ENCODE results near the gene MRNIP.

MRNIP gene

GRCh38 chr5:179887802-179888201, 29.2 kb upstream of the MRNIP start:
- Histone ChIP-seq H3K36me3 (ENCODE audit: control insufficient read depth in 1 of 2, insufficient read depth in 2 of 2, low read length in 2 of 2) (peaks cover 72 to 89% of the 10 kb centered on the region in 2 donors), H3K9me3 (ENCODE audit: control insufficient read depth in 1 of 2, low read length in 2 of 2) (peaks cover 8 to 10% of the 10 kb centered on the region in 2 donors), H3K9ac (ENCODE audit: low read depth in 1 of 2, low read length in 2 of 2) (no peak overlapping the region), H3K27ac (ENCODE audit: low read depth, low read length) (no peak overlapping the region), H3K4me3 (ENCODE audit: low read depth in 1 of 2, low read length in 2 of 2) (no peak overlapping the region), H3K4me1 (ENCODE audit: control insufficient read depth in 1 of 2, insufficient read depth in 2 of 2, low read length in 2 of 2) (no peaks in the 10 kb centered on the region), H3K27me3 (ENCODE audit: control insufficient read depth in 1 of 2, insufficient read depth in 2 of 2, low read length in 2 of 2) (no peaks in the 10 kb centered on the region)

GRCh38 chr5:179887095-179887494, 28.5 kb upstream of the MRNIP start:
- Histone ChIP-seq H3K4me1 (ENCODE audit: control insufficient read depth in 1 of 2, insufficient read depth in 2 of 2, low read length in 2 of 2) (no peaks in the 10 kb centered on the region), H3K27ac (ENCODE audit: low read depth, low read length) (no peak overlapping the region), H3K36me3 (ENCODE audit: control insufficient read depth in 1 of 2, insufficient read depth in 2 of 2, low read length in 2 of 2) (peaks cover 69 to 88% of the 10 kb centered on the region in 2 donors), H3K9ac (ENCODE audit: low read depth in 1 of 2, low read length in 2 of 2) (no peak overlapping the region), H3K27me3 (ENCODE audit: control insufficient read depth in 1 of 2, insufficient read depth in 2 of 2, low read length in 2 of 2) (no peaks in the 10 kb centered on the region), H3K4me3 (ENCODE audit: low read depth in 1 of 2, low read length in 2 of 2) (no peak overlapping the region), H3K9me3 (ENCODE audit: control insufficient read depth in 1 of 2, low read length in 2 of 2) (peaks cover 12 to 14% of the 10 kb centered on the region in 2 donors)

- Histone ChIP-seq H3K4me1 (ENCODE audit: control insufficient read depth in 1 of 2, insufficient read depth in 2 of 2, low read length in 2 of 2) (no peaks in the 10 kb centered on the region), H3K9ac (ENCODE audit: low read depth in 1 of 2, low read length in 2 of 2) (no peak overlapping the region), H3K36me3 (ENCODE audit: control insufficient read depth in 1 of 2, insufficient read depth in 2 of 2, low read length in 2 of 2) (peaks cover 62 to 82% of the 10 kb centered on the region in 2 donors), H3K9me3 (ENCODE audit: control insufficient read depth in 1 of 2, low read length in 2 of 2) (peaks cover 12 to 14% of the 10 kb centered on the region in 2 donors), H3K27me3 (ENCODE audit: control insufficient read depth in 1 of 2, insufficient read depth in 2 of 2, low read length in 2 of 2) (no peaks in the 10 kb centered on the region), H3K27ac (ENCODE audit: low read depth, low read length) (no peak overlapping the region), H3K4me3 (ENCODE audit: low read depth in 1 of 2, low read length in 2 of 2) (no peak overlapping the region)
These were observed 27.7 kb upstream of the MRNIP start for GRCh38 chr5:179886190-179886911.

- Histone ChIP-seq H3K4me3 (ENCODE audit: low read depth in 1 of 2, low read length in 2 of 2) (no peak overlapping the region), H3K27ac (ENCODE audit: low read depth, low read length) (no peak overlapping the region), H3K4me1 (ENCODE audit: control insufficient read depth in 1 of 2, insufficient read depth in 2 of 2, low read length in 2 of 2) (no peaks in the 10 kb centered on the region), H3K9me3 (ENCODE audit: control insufficient read depth in 1 of 2, low read length in 2 of 2) (peaks cover 12 to 14% of the 10 kb centered on the region in 2 donors), H3K9ac (ENCODE audit: low read depth in 1 of 2, low read length in 2 of 2) (no peak overlapping the region), H3K36me3 (ENCODE audit: control insufficient read depth in 1 of 2, insufficient read depth in 2 of 2, low read length in 2 of 2) (peaks cover 55 to 82% of the 10 kb centered on the region in 2 donors), H3K27me3 (ENCODE audit: control insufficient read depth in 1 of 2, insufficient read depth in 2 of 2, low read length in 2 of 2) (no peaks in the 10 kb centered on the region)
These were observed 27.0 kb upstream of the MRNIP start for GRCh38 chr5:179885491-179886090.

- no peaks in the 10 kb centered on the region for H3K4me1 ChIP-seq (ENCODE audit: control insufficient read depth in 1 of 2, insufficient read depth in 2 of 2, low read length in 2 of 2)
- H3K27me3 ChIP-seq (ENCODE audit: control insufficient read depth in 1 of 2, insufficient read depth in 2 of 2, low read length in 2 of 2), result no peaks in the 10 kb centered on the region
- H3K9me3 ChIP-seq (ENCODE audit: control insufficient read depth in 1 of 2, low read length in 2 of 2), result peaks cover 12 to 14% of the 10 kb centered on the region in 2 donors
- H3K27ac ChIP-seq (ENCODE audit: low read depth, low read length), result no peak overlapping the region
- no peak overlapping the region for H3K9ac ChIP-seq (ENCODE audit: low read depth in 1 of 2, low read length in 2 of 2)
- H3K4me3 ChIP-seq (ENCODE audit: low read depth in 1 of 2, low read length in 2 of 2), result no peak overlapping the region
- peaks cover 57 to 81% of the 10 kb centered on the region in 2 donors for H3K36me3 ChIP-seq (ENCODE audit: control insufficient read depth in 1 of 2, insufficient read depth in 2 of 2, low read length in 2 of 2)
These were observed 24.5 kb upstream of the MRNIP start for GRCh38 chr5:179883163-179883562.

GRCh38 chr5:179882338-179882737, 23.7 kb upstream of the MRNIP start:
- Histone ChIP-seq H3K27me3 (ENCODE audit: control insufficient read depth in 1 of 2, insufficient read depth in 2 of 2, low read length in 2 of 2) (no peaks in the 10 kb centered on the region), H3K27ac (ENCODE audit: low read depth, low read length) (no peak overlapping the region), H3K36me3 (ENCODE audit: control insufficient read depth in 1 of 2, insufficient read depth in 2 of 2, low read length in 2 of 2) (peaks cover 53 to 79% of the 10 kb centered on the region in 2 donors), H3K4me3 (ENCODE audit: low read depth in 1 of 2, low read length in 2 of 2) (no peak overlapping the region), H3K4me1 (ENCODE audit: control insufficient read depth in 1 of 2, insufficient read depth in 2 of 2, low read length in 2 of 2) (no peaks in the 10 kb centered on the region), H3K9ac (ENCODE audit: low read depth in 1 of 2, low read length in 2 of 2) (no peak overlapping the region), H3K9me3 (ENCODE audit: control insufficient read depth in 1 of 2, low read length in 2 of 2) (peaks cover 12 to 14% of the 10 kb centered on the region in 2 donors)

GRCh38 chr5:179880848-179881590, 22.4 kb upstream of the MRNIP start:
- no peaks in the 10 kb centered on the region for H3K27me3 ChIP-seq (ENCODE audit: control insufficient read depth in 1 of 2, insufficient read depth in 2 of 2, low read length in 2 of 2)
- H3K27ac ChIP-seq (ENCODE audit: low read depth, low read length), result no peak overlapping the region
- H3K9me3 ChIP-seq (ENCODE audit: control insufficient read depth in 1 of 2, low read length in 2 of 2), result peaks cover 12 to 14% of the 10 kb centered on the region in 2 donors
- no peak overlapping the region for H3K4me3 ChIP-seq (ENCODE audit: low read depth in 1 of 2, low read length in 2 of 2)
- H3K36me3 ChIP-seq (ENCODE audit: control insufficient read depth in 1 of 2, insufficient read depth in 2 of 2, low read length in 2 of 2), result peaks cover 51 to 76% of the 10 kb centered on the region in 2 donors
- no peaks in the 10 kb centered on the region for H3K4me1 ChIP-seq (ENCODE audit: control insufficient read depth in 1 of 2, insufficient read depth in 2 of 2, low read length in 2 of 2)
- H3K9ac ChIP-seq (ENCODE audit: low read depth in 1 of 2, low read length in 2 of 2), result no peak overlapping the region

- H3K27ac ChIP-seq (ENCODE audit: low read depth, low read length), result no peak overlapping the region
- H3K4me3 ChIP-seq (ENCODE audit: low read depth in 1 of 2, low read length in 2 of 2), result no peak overlapping the region
- no peak overlapping the region for H3K9ac ChIP-seq (ENCODE audit: low read depth in 1 of 2, low read length in 2 of 2)
- H3K27me3 ChIP-seq (ENCODE audit: control insufficient read depth in 1 of 2, insufficient read depth in 2 of 2, low read length in 2 of 2), result no peaks in the 10 kb centered on the region
- H3K4me1 ChIP-seq (ENCODE audit: control insufficient read depth in 1 of 2, insufficient read depth in 2 of 2, low read length in 2 of 2), result no peaks in the 10 kb centered on the region
- peaks cover 12 to 14% of the 10 kb centered on the region in 2 donors for H3K9me3 ChIP-seq (ENCODE audit: control insufficient read depth in 1 of 2, low read length in 2 of 2)
- peaks cover 50 to 77% of the 10 kb centered on the region in 2 donors for H3K36me3 ChIP-seq (ENCODE audit: control insufficient read depth in 1 of 2, insufficient read depth in 2 of 2, low read length in 2 of 2)
These were observed 21.5 kb upstream of the MRNIP start for GRCh38 chr5:179880066-179880650.

GRCh38 chr5:179879690-179880010, 21.0 kb upstream of the MRNIP start:
- Histone ChIP-seq H3K27me3 (ENCODE audit: control insufficient read depth in 1 of 2, insufficient read depth in 2 of 2, low read length in 2 of 2) (no peaks in the 10 kb centered on the region), H3K9me3 (ENCODE audit: control insufficient read depth in 1 of 2, low read length in 2 of 2) (peaks cover 12 to 14% of the 10 kb centered on the region in 2 donors), H3K36me3 (ENCODE audit: control insufficient read depth in 1 of 2, insufficient read depth in 2 of 2, low read length in 2 of 2) (peaks cover 49 to 78% of the 10 kb centered on the region in 2 donors), H3K9ac (ENCODE audit: low read depth in 1 of 2, low read length in 2 of 2) (no peak overlapping the region), H3K27ac (ENCODE audit: low read depth, low read length) (no peak overlapping the region), H3K4me3 (ENCODE audit: low read depth in 1 of 2, low read length in 2 of 2) (no peak overlapping the region), H3K4me1 (ENCODE audit: control insufficient read depth in 1 of 2, insufficient read depth in 2 of 2, low read length in 2 of 2) (no peaks in the 10 kb centered on the region)

Data from duodenal mucosa (tissue), 2 donors.